A549 treated with dexamethasone at 1 μM for 4 hours (cell line): Measurements from ENCODE around the gene RNF151. TPM values are rescaled to one million over a fixed set of nuclear protein-coding genes. Genes with fewer than 3 reads are reported as not detected.

ENCODE experiments used
- total RNA-seq: library from RNA; stranded (reverse); fragments of 200-300 nt; extraction: Qiagen RNA extraction; gene quantifications from 5 replicates; pipeline ENCODE4 v1.2.3, GENCODE V29; 2022

The RNF151 gene, protein sequence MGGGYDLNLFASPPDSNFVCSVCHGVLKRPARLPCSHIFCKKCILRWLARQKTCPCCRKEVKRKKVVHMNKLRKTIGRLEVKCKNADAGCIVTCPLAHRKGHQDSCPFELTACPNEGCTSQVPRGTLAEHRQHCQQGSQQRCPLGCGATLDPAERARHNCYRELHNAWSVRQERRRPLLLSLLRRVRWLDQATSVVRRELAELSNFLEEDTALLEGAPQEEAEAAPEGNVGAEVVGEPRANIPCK
- not detected in 5 replicates for total RNA-seq

DNA sequence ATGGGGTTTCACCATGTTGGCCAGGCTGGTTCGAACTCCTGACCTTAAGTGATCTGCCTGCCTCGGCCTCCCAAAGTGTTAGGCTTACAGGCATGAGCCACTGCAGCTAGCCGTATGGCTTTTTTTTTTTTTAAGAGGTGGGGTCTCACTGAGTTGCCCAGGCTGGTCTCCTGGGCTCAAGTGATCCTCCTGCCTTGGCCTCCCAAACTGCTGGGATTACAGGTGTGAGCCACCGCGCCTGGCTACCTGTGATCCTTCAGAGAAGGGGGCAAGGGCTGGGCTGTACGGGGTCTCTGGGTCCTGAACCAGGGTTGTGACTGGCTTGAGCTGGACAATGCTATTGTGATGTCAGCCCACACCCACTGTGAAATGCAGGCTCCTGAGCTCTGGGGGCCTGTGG, at the start of gene RNF151:
Gene RNF151, plus strand, starts transcription at position 397 of the 400 bp plus-strand sequence. CDS start 26 bp downstream, outside the sequence.

DNA sequence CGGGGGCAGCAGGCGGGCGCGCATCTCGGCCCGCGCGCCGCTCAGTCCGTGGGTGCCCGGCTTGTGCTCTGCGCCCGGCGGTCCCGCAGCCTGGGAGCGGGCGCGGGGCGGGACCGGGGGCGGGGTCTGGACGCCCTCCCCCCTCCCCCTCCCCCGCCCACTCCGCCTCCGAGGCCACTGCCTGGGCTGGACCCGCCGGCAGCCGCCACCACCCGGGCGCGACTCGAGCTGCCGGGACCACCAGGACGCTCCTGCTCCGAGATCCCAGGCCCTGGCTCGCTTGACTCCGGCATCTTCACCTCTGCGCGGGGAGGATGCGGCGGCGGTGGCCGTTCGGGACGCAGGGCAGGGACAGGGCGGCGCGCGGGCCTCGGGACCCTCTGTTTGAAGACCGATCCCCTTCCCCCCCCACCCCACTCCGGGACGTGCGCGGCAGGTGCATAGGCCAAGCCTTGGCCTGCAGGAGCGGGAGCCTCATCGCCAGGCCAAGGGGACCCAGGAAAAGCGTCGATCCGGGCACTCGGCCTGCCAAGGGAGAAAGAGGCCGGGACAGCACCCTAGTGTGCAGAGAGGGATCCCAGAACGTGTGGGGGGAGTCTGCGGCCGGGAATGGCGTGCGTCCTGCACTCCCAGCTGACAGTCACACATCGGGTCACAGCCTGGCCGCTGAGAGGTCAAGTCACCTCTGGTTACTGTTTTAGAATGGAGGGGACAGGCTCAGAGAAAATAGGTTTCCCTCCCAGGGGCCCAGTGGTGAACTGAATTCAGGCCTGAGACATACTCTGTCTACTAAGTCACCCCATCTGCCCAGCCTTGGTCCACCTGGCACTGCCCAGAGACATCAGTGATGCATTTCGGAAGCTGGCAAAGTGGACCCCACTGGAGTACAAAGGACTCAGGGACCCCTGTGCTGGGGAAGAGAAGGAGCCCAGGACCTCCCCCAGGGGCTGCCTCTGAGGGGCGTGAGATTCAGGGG, 48.0 kb upstream of the RNF151 start, which contains the start of gene HS3ST6:
Gene HS3ST6, minus strand, starts transcription at position 65 of the 976 bp plus-strand sequence. CDS start 92 bp downstream, outside the sequence.

DNA sequence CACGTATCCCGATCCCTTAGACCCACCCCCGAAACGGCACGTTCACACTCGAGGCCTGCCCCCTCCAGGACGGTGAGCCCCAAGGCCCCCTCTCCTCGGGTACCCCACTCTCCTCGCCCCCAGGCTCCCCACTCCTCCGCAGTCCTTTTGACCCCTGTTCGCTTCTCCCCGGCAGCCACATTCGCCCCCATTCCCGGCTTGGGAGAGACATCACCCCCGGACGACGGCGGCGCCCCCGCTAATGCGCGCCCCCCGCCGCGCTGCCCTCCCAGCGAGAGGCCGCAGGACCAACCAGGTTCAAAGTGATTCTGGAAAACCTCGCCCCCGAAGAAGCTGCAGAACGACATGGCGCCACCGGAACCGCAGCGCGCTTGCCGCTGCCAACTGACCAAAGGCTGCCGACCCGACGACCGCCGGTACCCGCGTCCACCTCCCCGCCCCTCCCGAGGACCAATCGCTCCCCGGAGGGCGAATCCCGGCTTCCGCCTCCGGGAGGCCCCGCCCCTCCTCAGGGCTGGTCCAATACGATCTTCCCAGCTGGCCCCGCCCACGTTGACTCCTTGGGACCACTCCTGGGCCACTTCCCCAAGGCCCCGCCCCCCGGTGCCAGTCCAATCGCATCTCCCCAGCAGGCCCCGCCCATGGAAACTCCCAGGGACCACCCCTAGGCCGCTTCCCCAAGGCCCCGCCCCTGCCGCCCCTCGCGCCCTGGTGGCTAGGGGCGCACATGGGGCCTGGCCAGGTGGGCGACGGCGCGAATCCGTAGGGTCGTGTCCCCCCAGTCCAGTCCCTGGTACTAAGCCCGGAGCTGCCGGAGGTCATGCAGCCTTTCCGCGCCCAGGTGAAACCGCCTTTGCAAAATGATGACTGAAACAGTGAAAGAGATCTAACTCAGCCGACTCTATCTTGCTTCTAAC, 23.6 kb upstream of the RNF151 start, which contains the start of gene MSRB1:
Gene MSRB1, minus strand, starts transcription at position 390 of the 917 bp plus-strand sequence. Its CDS starts 43 bp downstream, at position 347.

DNA sequence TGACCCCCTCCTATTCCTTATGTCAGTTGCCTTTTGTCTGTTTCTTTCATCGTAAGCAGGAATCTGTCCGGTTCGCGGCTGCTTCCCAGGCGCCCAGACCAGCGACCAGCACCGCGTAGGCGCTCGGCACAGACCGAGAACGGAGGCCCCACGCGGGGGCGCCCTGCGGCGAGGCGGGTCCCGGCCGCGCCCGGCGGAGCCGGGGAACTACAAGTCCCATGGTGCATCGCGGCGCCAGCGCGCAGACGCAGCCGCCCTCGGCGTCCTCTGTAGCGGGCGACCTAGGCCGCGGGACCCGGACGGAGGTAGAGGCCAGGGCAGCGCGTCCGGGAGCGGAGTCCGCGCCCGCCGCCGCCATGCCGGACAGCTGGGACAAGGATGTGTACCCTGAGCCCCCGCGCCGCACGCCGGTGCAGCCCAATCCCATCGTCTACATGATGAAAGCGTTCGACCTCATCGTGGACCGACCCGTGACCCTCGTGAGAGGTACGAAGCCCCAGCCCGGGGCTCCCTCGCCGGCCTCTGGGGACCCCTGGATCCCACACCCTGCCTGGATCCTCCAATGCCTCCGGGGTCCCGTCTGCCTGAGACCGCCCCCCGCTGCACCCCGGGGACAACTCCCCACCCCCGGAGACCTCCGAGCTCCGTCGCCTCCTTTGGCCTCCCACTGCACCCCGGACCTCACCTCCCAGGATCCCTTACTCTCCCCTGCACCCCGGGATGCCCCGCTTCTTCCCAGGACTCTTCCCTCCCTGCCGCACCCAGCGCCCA, 7.2 kb upstream of the RNF151 start, which contains the start of gene NDUFB10:
Gene NDUFB10, plus strand, starts transcription at position 270 of the 771 bp plus-strand sequence. Its CDS starts 87 bp downstream, at position 357.

DNA sequence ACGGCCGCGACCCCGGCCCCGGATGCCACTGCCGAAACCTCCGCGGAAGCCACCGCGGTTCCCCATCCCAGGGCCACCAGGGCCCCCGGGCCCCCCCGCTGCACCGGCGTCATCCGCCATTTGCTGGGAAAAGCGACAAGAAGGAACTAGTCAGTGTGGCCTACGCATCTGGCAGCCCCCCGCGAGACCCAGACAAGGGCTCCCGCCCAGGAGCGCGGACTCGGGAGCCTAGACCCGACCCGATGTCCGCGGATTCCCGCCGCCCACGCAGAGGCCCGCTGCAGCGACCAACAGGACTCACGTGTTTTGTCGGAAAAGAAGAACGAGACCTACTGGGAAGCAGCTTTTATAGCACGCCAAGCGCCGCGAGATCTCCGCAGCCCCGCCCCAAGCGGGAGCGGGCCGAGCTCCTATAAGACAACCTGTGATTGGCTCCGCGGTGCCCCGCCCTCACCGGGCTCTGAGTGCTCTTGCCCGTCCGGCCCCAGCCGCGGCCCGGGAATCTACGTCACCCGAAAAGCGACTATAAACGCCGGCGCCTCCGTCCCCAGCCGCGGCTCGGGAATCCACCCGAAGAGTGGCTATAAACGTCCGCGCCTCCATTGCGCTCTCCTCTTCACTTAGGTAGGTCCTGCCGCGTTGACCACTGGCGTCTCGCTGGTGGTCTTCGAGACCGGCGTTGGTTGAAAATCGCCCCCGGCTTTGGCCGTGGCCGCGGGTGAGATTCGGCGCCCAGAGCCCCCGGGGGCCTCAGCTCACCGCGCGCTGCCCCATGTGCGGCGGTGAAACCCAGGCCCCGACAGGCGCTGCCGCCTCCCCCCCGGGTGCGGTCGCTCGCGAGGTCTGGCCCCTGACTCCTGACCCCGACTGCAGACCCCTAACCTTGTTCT, 1.9 kb upstream of the RNF151 start, which contains the start of gene RPS2:
Gene RPS2, minus strand, starts transcription at position 321 of the 890 bp plus-strand sequence. Its CDS starts 201 bp downstream, at position 120.

DNA sequence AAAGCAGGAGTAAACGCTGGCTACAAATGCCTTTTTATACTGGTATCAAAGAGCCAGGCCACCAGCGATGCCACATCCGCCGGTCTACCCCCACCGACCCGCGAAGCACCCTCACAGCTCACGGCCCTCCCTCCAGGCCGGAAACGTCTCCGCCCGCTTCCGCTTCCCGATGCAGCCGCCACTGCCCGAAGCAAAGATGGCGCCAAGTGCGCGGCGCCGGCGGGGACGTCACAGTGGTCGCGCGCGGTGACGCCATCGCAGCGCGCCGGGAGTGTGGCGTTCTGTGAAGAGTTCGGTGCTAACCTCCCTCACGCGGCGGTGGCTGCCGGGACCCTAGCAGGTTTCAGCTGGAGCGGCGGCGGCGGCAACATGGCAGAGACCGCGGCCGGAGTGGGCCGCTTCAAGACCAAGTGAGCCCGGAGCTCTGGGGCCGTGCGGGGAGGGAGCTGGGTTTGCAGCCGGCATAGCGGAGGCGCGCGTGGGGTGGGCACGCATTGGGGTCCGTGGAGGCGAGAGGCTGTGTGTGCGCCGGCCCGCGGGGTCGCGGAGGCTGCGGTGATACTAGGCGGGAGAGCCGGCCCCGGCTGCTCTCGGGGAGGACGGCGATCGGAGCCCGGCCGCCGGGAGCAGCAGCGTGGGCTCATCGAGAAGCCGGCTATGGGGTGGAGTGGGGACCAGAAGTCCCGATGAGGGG, 5.3 kb downstream of the RNF151 start, which contains the start of gene TBL3:
Gene TBL3, plus strand, starts transcription at position 258 of the 694 bp plus-strand sequence. Its CDS starts 112 bp downstream, at position 370.

DNA sequence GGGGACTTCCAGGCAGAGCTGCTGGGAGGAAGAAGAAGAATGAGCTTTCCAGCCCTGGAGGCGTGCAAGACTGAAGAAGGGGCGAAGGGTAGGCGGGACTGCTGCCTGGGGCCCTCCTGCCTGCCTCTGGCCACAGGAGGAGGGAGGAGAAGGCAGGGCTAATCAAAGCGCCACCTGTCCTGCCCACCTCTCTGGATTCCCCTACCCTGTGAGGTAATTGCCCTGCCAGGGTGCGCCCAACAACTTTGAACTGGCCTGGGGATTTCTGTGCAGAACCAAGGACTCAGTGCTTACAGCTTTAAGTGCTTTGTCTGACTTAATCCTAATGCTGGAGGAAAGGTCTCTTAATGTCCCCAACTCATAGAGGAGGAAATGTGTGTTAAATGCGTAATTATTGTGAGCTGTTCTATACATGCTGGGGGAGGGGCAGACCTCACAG, 14.8 kb downstream of the RNF151 start, which contains the start of gene NOXO1:
Gene NOXO1, minus strand, starts transcription at position 72 of the 439 bp plus-strand sequence. CDS start 290 bp downstream, outside the sequence.

DNA sequence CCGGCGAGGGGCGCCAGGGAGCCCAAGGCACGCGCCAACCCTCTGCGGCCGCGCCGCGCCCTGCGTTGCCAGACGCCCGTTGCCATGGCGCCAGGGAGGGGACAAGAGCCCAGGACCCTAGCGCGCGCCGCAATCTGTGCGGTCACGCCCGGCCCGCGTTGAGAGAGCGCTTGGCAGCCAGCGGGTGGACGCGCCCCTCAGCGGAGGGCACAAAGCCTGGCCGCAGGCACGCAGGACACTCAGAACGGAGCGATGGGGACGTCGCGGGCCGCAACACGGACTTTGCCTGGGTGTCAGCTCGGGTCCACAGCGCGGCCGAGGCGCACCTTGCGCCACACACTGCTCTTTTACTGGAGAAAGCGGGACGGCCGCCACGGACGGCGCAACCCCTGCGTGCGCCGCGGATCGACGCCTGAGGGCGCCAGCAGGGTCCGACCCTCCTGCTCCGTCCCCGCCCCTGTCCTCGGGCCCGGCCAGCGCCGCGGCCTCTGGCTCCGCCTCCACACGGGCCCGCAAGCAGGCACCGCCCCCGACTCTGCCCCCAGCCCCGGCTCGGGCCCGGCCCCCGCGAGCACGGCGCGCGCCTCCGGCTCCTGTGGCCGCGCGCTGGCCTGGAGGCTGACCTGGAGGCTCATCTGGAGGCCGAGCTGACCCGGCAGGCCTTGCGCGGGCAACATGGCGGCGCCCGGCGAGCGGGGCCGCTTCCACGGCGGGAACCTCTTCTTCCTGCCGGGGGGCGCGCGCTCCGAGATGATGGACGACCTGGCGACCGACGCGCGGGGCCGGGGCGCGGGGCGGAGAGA, 17.1 kb downstream of the RNF151 start, which contains the start of gene GFER:
Gene GFER, plus strand, starts transcription at position 650 of the 803 bp plus-strand sequence. Its CDS starts 26 bp downstream, at position 676.

DNA sequence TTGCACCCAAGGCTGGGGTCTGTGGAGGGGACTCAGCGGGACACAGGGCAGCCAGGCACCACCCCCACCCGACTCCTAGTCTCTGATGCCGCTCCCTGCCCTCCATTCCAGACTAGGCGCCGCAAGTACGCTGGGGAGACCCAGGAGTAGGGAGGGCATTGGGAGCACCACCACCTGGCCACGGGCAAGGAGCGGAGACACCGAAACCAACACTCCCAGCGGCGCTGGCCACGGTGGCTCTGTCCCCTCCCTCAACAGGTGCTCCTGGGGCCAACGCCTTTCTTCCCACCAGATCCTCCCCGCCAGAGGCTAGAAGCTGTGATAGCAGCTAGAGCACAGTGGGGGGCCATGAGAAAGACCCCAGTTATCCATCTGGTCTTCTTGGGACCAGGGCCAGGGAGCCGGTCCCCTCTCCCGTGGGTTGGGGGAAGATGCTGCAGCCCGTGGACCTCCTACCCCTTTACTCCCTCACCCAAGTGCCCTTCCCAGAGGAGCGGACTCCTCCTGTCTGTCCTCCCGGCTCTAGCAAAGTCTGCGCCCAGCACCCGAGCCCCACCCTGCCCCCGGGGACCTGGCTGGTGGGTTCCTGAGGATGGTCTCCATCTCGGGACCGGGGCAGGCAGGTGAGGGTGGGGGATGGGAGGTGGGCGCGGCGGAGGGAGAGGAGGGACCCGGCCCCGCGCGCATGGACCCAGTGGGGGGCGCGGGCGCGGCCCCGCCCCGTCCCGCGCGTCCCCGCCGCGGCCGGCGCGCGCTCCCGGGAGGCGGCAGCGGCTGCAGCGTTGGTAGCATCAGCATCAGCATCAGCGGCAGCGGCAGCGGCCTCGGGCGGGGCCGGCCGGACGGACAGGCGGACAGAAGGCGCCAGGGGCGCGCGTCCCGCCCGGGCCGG, 22.8 kb downstream of the RNF151 start, which contains the start of gene SYNGR3:
Gene SYNGR3, plus strand, starts transcription at position 762 of the 892 bp plus-strand sequence. CDS start 133 bp downstream, outside the sequence.

DNA sequence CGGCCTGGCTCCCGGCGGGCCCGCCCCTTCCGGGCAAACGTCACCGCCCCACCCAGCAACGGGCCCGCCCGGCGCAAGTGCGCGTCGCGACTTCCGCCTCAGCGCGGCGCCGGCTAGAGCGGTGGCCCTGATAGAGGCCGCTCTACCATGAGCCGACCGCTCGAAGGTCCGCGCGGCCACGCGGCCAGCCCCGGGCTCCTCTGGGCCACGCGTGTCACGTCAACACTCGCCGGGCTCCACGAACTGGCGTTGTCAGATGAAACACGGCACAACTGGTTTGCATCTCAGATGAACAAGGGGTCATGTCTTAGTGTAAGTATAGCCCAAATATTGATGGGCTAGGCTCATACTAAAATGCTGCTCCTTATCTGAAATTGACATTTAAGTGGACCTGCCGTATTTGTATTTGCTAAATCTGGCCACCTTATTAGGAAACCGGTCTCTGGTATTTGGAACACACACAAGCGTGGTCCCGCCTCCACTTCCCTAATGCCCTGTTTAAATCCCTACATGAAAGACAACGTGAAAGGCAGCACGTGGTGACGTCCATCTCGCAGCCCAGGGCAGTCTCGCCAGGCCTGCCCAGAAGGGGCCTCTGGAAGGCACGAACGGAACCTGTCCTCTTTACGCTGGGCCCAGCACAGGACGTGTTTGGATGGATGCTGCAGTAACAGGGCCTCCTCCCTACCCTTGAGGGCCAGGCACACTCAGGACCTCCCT, 43.3 kb downstream of the RNF151 start, which contains the start of gene ZNF598:
Gene ZNF598, minus strand, starts transcription at position 31 of the 720 bp plus-strand sequence.

Other genes starting within 250 kb of the RNF151 start
- 32.3 to 47.5 TPM (median 40.9 TPM) in 5 replicates for gene NME3, start 195.3 kb upstream of the RNF151 start, total RNA-seq
- 4.2 to 10.4 TPM (median 8.9 TPM) in 5 replicates for gene EME2, start 194.0 kb upstream of the RNF151 start, total RNA-seq
- gene MRPS34, start 193.7 kb upstream of the RNF151 start, total RNA-seq = 169 to 265 TPM (median 236 TPM) in 5 replicates
- 14.4 to 25.2 TPM (median 23.1 TPM) in 5 replicates for gene SPSB3, start 184.3 kb upstream of the RNF151 start, total RNA-seq
- 52.6 to 79.7 TPM (median 76.6 TPM) in 5 replicates for gene NUBP2, start 183.9 kb upstream of the RNF151 start, total RNA-seq
- gene IGFALS, start 173.2 kb upstream of the RNF151 start, total RNA-seq = 0.05 to 0.13 TPM (median 0.05 TPM) in 3 of 5 replicates, not detected in the others
- 50.3 to 70.7 TPM (median 65.9 TPM) in 5 replicates for gene HAGH, start 140.0 kb upstream of the RNF151 start, total RNA-seq
- gene FAHD1, start 139.7 kb upstream of the RNF151 start, total RNA-seq = 41.2 to 49.0 TPM (median 44.9 TPM) in 5 replicates
- gene MEIOB, start 94.7 kb upstream of the RNF151 start, total RNA-seq = 1.0 to 1.7 TPM (median 1.3 TPM) in 5 replicates
- 1.2 to 1.9 TPM (median 1.6 TPM) in 5 replicates for gene HS3ST6, start 48.4 kb upstream of the RNF151 start, total RNA-seq
- 32.7 to 40.4 TPM (median 38.3 TPM) in 5 replicates for gene MSRB1, start 23.7 kb upstream of the RNF151 start, total RNA-seq
- 0.08 to 0.14 TPM in 2 of 5 replicates, not detected in the others for gene RPL3L, start 12.2 kb upstream of the RNF151 start, total RNA-seq
- gene NDUFB10, start 7.3 kb upstream of the RNF151 start, total RNA-seq = 258 to 328 TPM (median 268 TPM) in 5 replicates
- gene RPS2, start 2.0 kb upstream of the RNF151 start, total RNA-seq = 3,451 to 5,688 TPM (median 5,221 TPM) in 5 replicates
- gene TBL3, start 5.2 kb downstream of the RNF151 start, total RNA-seq = 30.0 to 38.7 TPM (median 34.9 TPM) in 5 replicates
- 0.12 to 0.18 TPM (median 0.17 TPM) in 5 replicates for gene NOXO1, start 14.6 kb downstream of the RNF151 start, total RNA-seq
- gene GFER, start 17.3 kb downstream of the RNF151 start, total RNA-seq = 26.9 to 43.1 TPM (median 39.8 TPM) in 5 replicates
- 5.7 to 7.4 TPM (median 6.8 TPM) in 5 replicates for gene SYNGR3, start 23.1 kb downstream of the RNF151 start, total RNA-seq
- 35.1 to 67.2 TPM (median 61.5 TPM) in 5 replicates for gene ZNF598, start 43.0 kb downstream of the RNF151 start, total RNA-seq
- gene NPW, start 52.9 kb downstream of the RNF151 start, total RNA-seq = 0.79 to 1.2 TPM (median 1.0 TPM) in 5 replicates
- 45.5 to 66.1 TPM (median 65.3 TPM) in 5 replicates for gene NHERF2, start 60.0 kb downstream of the RNF151 start, total RNA-seq
- gene NTHL1, start 81.0 kb downstream of the RNF151 start, total RNA-seq = 36.7 to 40.8 TPM (median 39.4 TPM) in 5 replicates
- 18.8 to 50.4 TPM (median 40.2 TPM) in 5 replicates for gene TSC2, start 81.1 kb downstream of the RNF151 start, total RNA-seq
- 24.4 to 50.2 TPM (median 45.8 TPM) in 5 replicates for gene PKD1, start 169.0 kb downstream of the RNF151 start, total RNA-seq
- 1.5 to 4.0 TPM (median 3.2 TPM) in 5 replicates for gene RAB26, start 181.8 kb downstream of the RNF151 start, total RNA-seq
- gene TRAF7, start 188.9 kb downstream of the RNF151 start, total RNA-seq = 34.4 to 68.4 TPM (median 62.9 TPM) in 5 replicates
- 0.21 to 0.58 TPM (median 0.39 TPM) in 5 replicates for gene CASKIN1, start 229.7 kb downstream of the RNF151 start, total RNA-seq
- 35.5 to 57.2 TPM (median 52.5 TPM) in 5 replicates for gene MLST8, start 238.6 kb downstream of the RNF151 start, total RNA-seq
- gene BRICD5, start 244.0 kb downstream of the RNF151 start, total RNA-seq = 3.0 to 4.5 TPM (median 3.8 TPM) in 5 replicates
- 16.1 to 28.0 TPM (median 27.5 TPM) in 5 replicates for gene PGP, start 248.0 kb downstream of the RNF151 start, total RNA-seq